OCI-LY7 (cell line): Measurements from ENCODE around the gene NCKAP1. TPM values are rescaled to one million over a fixed set of nuclear protein-coding genes. Genes with fewer than 3 reads are reported as not detected.

Experiments used
- BruUV-seq: library from RNA; stranded (reverse); fragments of 400-500 nt; replicated peaks from 2 replicates; lab custom pipeline; 2021; lab: Mats Ljungman, UMichigan
- CTCF ChIA-PET: fragments of 300-600 bp; sonication (Branson Sonifier 250); formaldehyde crosslinking; loops from one replicate; lab custom pipeline; 2022; ENCODE audit warnings: antibody characterized with exemption; ENCODE audit not compliant: unreplicated experiment; lab: Charles Lee
- POLR2A ChIA-PET: fragments of 300-600 bp; sonication (Branson Sonifier 250); formaldehyde crosslinking; loops from one replicate; lab custom pipeline; 2022; ENCODE audit warnings: antibody characterized with exemption; lab: Charles Lee
- DNase-seq: peaks from one replicate; pipeline ENCODE4 v3.0.0-alpha.2; 2015; ENCODE audit warnings: low spot score
- H2AFZ ChIP-seq: fragments of 200-600 bp; sonication (generic), shearing (Covaris generic); 2 replicates; pipeline ENCODE4 v1.6.1; 2014; ENCODE audit warnings: mild to moderate bottlenecking, antibody characterized with exemption, low read length, moderate library complexity
- H3K27ac ChIP-seq: fragments of 200-600 bp; sonication (generic); 2 replicates; pipeline ENCODE4 v1.5.1; 2014; ENCODE audit warnings: mixed run types, low read depth, mild to moderate bottlenecking, moderate library complexity, low read length, inconsistent platforms; ENCODE audit not compliant: poor library complexity, severe bottlenecking
- H3K36me3 ChIP-seq: fragments of 200-600 bp; sonication (generic); 2 replicates; pipeline ENCODE4 v1.6.1; 2014; ENCODE audit warnings: mild to moderate bottlenecking, antibody characterized with exemption, low read length, moderate library complexity, mixed read lengths; ENCODE audit not compliant: insufficient read depth
- H3K4me1 ChIP-seq: fragments of 200-600 bp; sonication (generic); 2 replicates; pipeline ENCODE4 v1.5.1; 2014; ENCODE audit warnings: mild to moderate bottlenecking, low read length; ENCODE audit not compliant: insufficient read depth, poor library complexity, severe bottlenecking
- H3K4me2 ChIP-seq: fragments of 200-600 bp; sonication (generic); 2 replicates; pipeline ENCODE4 v1.6.1; 2014; ENCODE audit warnings: mild to moderate bottlenecking, low read length
- H3K4me3 ChIP-seq: fragments of 200-600 bp; sonication (generic); 2 replicates; pipeline ENCODE4 v1.5.1; 2014; ENCODE audit warnings: mild to moderate bottlenecking, low read depth, low read length; ENCODE audit not compliant: poor library complexity, severe bottlenecking
- H3K79me2 ChIP-seq: fragments of 200-600 bp; sonication (generic); 2 replicates; pipeline ENCODE4 v1.6.1; 2016; ENCODE audit warnings: low read depth, mild to moderate bottlenecking, low read length, moderate library complexity, mixed read lengths; ENCODE audit not compliant: insufficient read depth
- H3K9me2 ChIP-seq: fragments of 200-600 bp; sonication (generic); 2 replicates; pipeline ENCODE4 v1.6.1; 2016; ENCODE audit warnings: mild to moderate bottlenecking, low read length, mixed read lengths; ENCODE audit not compliant: insufficient read depth
- H3K9me3 ChIP-seq: fragments of 200-600 bp; sonication (generic); 2 replicates; pipeline ENCODE4 v1.6.1; 2014; ENCODE audit warnings: mild to moderate bottlenecking, mixed run types, low read length, mixed read lengths
- H4K20me1 ChIP-seq: fragments of 200-600 bp; sonication (generic); 2 replicates; pipeline ENCODE4 v1.6.1; 2014; ENCODE audit warnings: mild to moderate bottlenecking, antibody characterized with exemption, low read length, moderate library complexity, mixed read lengths; ENCODE audit not compliant: insufficient read depth
- EZH2phosphoT487 ChIP-seq: fragments of 200-600 bp; sonication (generic); IDR thresholded peaks from 2 replicates; pipeline ENCODE4 v1.6.1; 2018; ENCODE audit warnings: low read depth, borderline replicate concordance, mild to moderate bottlenecking, mixed run types, antibody characterized with exemption, low read length, moderate library complexity, mixed read lengths
- intact Hi-C: fragments of 100-400 bp; cut with micrococcal nuclease; formaldehyde crosslinking; loops from one replicate; pipeline ENCODE4 v1.10.0; 2022; ENCODE audit not compliant: unreplicated experiment
- small RNA-seq: library from RNA; depleted of rRNA; stranded (forward); fragments of <200 nt; gene quantifications from one replicate; pipeline ENCODE3, GENCODE V24; 2014
- total RNA-seq, 2 experiments: library from RNA; depleted of rRNA in 1 of 2; stranded (reverse); fragments of >200 nt in 1 of 2; shearing (Covaris generic) in 1 of 2; gene quantifications; 2 replicates each; pipeline ENCODE4 v1.2.3, GENCODE V29; 2014 to 2022
- TF ChIP-seq, protein P1 (sequence below): fragments of 200-600 bp; sonication (generic); conservative IDR thresholded peaks from 2 replicates; pipeline ENCODE4 v1.5.1; 2014; ENCODE audit warnings: mild to moderate bottlenecking, antibody characterized with exemption, low read length, moderate library complexity, mixed read lengths

The NCKAP1 gene
- total RNA-seq, 2 experiments from 2014 or later: 0.06 to 0.55 TPM

GRCh38 chr2:182860858-182861257, 177.4 kb downstream of the NCKAP1 start:
- no peaks in the 10 kb centered on the region for H3K79me2 ChIP-seq
- ChIA-PET POLR2A (no interaction called here), CTCF (interaction anchor here (0.7 kb wide), 1 partner anchor 11 kb away, joined by 5 read pairs; no protein-coding TSS in a partner anchor)
- no peaks in the 10 kb centered on the region for H4K20me1 ChIP-seq
- no peak overlapping the region for H2AFZ ChIP-seq
- peaks cover 7% of the 10 kb centered on the region for H3K4me1 ChIP-seq
- peaks cover 7% of the 10 kb centered on the region; the same call in 1 of the 2 replicates for H3K9me3 ChIP-seq
- TF ChIP-seq, protein P1, sequence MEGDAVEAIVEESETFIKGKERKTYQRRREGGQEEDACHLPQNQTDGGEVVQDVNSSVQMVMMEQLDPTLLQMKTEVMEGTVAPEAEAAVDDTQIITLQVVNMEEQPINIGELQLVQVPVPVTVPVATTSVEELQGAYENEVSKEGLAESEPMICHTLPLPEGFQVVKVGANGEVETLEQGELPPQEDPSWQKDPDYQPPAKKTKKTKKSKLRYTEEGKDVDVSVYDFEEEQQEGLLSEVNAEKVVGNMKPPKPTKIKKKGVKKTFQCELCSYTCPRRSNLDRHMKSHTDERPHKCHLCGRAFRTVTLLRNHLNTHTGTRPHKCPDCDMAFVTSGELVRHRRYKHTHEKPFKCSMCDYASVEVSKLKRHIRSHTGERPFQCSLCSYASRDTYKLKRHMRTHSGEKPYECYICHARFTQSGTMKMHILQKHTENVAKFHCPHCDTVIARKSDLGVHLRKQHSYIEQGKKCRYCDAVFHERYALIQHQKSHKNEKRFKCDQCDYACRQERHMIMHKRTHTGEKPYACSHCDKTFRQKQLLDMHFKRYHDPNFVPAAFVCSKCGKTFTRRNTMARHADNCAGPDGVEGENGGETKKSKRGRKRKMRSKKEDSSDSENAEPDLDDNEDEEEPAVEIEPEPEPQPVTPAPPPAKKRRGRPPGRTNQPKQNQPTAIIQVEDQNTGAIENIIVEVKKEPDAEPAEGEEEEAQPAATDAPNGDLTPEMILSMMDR: no peak
- no peak for TF ChIP-seq EZH2phosphoT487
- no peaks in the 10 kb centered on the region for H3K36me3 ChIP-seq
- H3K4me2 ChIP-seq: no peak overlapping the region
- BruUV-seq: no TSS peak
- H3K27ac ChIP-seq: no peak overlapping the region
- H3K9me2 ChIP-seq: no peaks in the 10 kb centered on the region
- no peak overlapping the region for H3K4me3 ChIP-seq
- intact Hi-C loops: no loop called here
- no peak for DNase-seq

Small RNA genes lying within 50 kb of the gene (small RNA-seq; reads per million reads assigned to genes)
- gene RF00019 (not detected), gene RF00599 (not detected), gene RNU6-1122P (not detected)

Other genes with a start within 250 kb of the NCKAP1 start
- 0.10 TPM in 1 of 2 replicates, not detected in the other for gene FRZB, start 171.8 kb downstream of the NCKAP1 start, total RNA-seq (2014; rRNA removed; shearing (Covaris generic))
- gene FRZB, start 171.8 kb downstream of the NCKAP1 start, total RNA-seq (2022): not detected in 2 replicates
- 1.0 and 1.2 TPM in 2 replicates for gene DUSP19, start 40.3 kb upstream of the NCKAP1 start, total RNA-seq (2014; rRNA removed; shearing (Covaris generic))
- 3.9 and 4.0 TPM in 2 replicates for gene DUSP19, start 40.3 kb upstream of the NCKAP1 start, total RNA-seq (2022)
- 36.5 and 40.2 TPM in 2 replicates for gene NUP35, start 86.0 kb upstream of the NCKAP1 start, total RNA-seq (2014; rRNA removed; shearing (Covaris generic))
- 36.0 and 37.3 TPM in 2 replicates for gene NUP35, start 86.0 kb upstream of the NCKAP1 start, total RNA-seq (2022)